GM21576 (cell line): Measurements from ENCODE around the gene SPACA6.
"Not testable (repeated sequence)": the region's sequence is repeated elsewhere in the genome, so short reads cannot be mapped to it uniquely, and the experiment has no call there.

Experiments used
- ATAC-seq: cut with Tn5 transposase; IDR thresholded peaks from one replicate; pipeline ENCODE4 v1.9.1; 2021; ENCODE audit warnings: mild to moderate bottlenecking, moderate library complexity; ENCODE audit not compliant: unreplicated experiment

SPACA6 gene, protein sequence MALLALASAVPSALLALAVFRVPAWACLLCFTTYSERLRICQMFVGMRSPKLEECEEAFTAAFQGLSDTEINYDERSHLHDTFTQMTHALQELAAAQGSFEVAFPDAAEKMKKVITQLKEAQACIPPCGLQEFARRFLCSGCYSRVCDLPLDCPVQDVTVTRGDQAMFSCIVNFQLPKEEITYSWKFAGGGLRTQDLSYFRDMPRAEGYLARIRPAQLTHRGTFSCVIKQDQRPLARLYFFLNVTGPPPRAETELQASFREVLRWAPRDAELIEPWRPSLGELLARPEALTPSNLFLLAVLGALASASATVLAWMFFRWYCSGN

DNA sequence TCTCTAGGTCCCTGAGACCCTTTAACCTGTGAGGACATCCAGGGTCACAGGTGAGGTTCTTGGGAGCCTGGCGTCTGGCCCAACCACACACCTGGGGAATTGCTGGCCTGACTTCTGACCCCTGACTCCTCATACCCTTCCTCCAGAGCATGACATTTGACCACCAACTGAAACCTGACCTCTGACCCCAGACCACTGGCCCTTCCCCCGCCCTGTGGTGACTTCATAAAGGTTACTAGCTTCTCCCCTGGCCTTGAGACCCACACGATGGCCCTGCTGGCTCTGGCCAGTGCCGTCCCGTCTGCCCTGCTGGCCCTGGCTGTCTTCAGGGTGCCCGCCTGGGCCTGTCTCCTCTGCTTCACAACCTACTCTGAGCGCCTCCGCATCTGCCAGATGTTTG is at the start of gene SPACA6:
TSS of gene SPACA6 (plus strand) at position 71 of the 400 bp plus-strand sequence. CDS start at position 268, 197 bp downstream.
- no peak for ATAC-seq

DNA sequence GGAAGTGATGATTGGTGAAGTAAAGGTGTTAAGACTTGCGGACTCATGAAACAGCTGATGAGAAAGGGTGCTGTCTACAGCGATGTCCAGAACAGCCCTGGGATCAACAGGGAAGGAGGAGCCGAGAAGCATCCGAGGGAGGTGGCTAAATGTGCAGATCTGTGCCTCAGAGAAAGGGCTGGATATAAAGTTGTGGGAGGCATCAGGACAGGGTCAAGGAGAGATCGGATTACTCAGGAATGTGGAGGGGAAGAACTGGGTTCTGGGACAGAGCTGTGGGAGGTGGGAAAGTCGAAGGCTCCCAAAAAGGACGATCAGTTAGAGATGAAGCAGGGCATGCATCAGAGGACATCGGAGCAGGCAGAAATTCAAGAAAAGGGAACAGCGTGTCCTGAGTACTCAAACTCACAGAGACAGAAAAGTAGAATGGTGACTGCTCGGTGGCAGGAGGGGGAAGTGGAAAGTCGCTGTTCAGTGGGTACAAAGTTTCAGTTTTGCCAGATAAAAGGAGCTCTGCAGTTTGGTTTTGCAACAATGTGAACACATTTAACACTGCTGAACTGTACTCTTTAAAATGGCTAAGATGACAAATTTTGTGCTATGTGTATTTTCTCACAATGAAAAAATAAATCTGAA is 48.4 kb upstream of the SPACA6 start:
- ATAC-seq, result no peak

DNA sequence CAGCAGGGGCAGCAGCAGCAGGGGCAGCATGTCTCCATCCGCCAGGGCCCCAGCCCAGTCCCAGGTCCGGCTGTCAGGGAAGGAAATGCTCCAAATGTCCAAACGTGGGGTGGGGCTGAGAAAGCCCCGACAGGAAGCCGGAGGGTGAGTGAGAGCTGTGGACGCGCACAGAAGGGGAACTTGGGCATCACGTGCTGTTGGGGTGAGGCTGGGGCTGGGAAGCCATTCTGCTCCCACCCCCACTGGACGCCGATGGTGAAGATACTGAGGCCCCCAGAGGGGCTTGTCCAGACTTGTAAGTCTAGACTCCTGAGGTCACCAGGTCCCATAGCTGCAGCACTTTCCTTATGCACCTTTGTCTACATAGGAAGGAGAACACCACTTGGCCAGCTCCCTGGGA is 46.4 kb upstream of the SPACA6 start, which contains the start of gene SIGLEC14:
TSS of gene SIGLEC14 (minus strand) at position 96 of the 400 bp plus-strand sequence. CDS start at position 30, 66 bp downstream.
- not testable (repeated sequence) for ATAC-seq

DNA sequence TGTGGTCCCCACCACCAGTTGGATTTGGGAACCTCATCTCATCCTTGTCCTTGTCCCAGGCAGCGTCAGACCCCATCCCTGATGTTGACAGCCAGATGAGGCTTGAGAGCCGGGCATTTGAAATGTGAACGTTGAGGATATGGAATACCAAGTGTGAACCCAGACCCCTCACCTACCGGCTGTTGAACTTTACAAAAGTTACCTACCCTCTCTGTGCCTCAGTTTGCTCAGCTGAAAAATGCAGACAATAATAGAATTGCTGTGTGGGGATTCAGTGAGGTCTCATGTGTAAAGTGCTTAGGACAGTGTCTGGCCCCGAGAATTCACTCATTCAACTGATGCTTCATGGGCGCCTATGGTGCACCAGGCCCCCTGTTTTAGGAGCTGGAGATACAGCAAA is 45.8 kb upstream of the SPACA6 start:
- no peak for ATAC-seq

DNA sequence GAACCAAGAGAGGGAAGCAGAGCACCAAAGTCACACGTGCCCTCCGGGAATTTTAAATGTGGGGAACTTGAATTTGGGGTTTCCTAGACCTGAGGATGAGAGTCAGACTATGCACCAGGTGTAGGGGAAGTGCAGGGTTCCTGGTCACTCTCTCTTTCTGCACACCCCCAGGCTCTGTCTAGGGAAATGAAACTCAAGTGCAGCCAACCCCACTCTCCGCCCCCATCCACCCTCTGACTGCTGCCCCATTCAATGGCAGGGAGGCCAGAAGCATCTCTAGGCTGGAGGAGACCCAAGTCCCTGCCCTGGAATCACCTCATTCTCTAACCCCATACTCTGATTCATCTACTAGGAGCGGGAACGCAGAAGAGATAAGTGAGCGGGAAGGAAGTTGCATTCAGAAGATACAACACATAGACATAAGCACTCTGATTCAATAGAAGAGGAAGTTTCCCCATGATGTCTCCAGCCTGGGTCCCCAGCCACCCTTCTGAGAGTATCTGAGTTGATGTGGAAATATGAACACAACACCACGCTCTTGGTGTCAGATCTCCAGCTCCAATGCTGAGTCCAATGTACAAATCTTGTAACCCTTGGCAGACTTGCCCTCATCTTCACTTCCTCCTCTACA is 41.8 kb upstream of the SPACA6 start:
- no peak for ATAC-seq

DNA sequence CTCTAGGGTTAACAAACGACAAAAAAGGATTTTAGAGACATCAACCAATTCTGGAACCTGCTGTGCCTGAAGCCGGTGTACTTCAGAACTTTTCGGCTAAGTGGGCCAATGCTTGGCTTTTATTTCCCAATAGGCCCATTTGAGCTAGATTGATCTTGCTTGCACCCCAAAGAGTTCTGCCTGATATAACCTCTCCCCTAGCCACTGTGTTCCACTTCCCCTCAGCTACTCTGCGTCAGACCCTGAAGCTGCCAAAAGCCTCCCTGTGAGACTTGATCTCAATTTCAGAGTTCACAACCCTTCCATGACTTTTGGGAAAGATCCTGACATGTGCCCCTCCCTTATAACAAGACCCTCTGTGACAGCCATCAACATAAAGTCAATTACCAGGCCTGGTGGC is 40.9 kb upstream of the SPACA6 start:
- no peak for ATAC-seq

DNA sequence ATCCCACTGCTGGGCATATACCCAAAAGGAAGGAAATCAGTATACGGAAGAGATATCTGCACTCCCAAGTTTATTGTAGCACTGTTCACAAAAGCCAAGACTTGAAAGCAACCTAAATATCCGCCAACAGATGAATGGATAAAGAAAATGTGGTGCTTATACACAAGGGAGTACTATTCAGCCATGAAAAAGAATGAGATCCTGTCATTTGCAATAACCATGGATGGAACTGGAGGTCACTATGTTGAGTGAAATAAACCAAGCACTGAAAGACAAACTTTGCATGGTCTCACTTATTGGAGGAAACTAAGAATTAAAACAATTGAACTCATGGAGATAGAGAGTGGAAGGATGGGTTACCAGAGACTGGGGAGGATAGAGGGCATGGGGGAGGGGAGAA is 40.0 kb upstream of the SPACA6 start:
- ATAC-seq, result no peak

DNA sequence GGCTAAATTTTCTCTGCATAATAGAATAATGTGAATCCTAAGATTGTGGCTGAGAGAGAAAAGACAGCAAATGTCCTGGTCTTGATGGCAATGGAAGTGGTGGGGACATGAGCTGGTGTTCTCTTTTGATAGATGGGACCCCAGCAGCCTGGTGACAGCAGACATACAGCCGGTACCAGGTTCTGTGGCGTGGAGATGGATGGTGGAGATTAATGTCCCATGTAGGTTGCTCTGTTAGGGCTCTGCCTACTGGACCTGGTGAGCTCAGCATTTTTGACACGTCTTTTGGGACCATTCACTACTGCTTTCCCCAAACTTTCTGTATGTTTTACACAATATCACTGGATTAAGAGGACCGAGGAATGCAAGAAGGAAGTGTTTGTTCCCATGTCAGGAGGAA is 38.3 kb upstream of the SPACA6 start:
- no peak for ATAC-seq

DNA sequence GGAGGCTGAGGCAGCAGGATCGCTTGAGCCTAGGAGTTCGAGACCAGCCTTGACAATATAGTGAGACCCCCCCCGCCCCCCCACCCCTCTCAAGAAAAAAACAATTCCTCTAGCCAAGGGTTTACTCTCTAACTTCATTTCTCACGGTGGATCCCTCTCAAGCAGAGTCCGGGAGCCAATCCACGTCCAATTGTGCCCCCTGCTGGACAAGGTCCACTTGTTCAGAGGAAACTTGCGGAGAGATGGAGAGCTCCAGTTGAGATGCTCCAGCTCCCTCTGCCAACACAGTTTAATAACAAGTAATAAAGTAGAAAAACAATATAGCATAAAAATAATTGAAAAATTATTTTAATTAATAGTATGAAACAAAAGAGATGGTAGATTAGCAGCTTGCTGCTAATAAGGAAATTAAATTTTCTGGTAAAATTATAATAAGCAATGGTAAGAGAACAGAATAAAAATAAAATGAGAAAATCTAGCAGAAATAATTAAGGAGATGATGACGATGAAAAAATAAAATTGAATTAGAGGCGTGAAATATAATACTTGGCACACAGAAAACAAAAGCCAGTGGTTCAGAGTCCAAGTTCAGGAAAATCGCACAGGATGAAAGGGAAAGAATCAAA is 32.0 kb upstream of the SPACA6 start:
- ATAC-seq, result no peak

DNA sequence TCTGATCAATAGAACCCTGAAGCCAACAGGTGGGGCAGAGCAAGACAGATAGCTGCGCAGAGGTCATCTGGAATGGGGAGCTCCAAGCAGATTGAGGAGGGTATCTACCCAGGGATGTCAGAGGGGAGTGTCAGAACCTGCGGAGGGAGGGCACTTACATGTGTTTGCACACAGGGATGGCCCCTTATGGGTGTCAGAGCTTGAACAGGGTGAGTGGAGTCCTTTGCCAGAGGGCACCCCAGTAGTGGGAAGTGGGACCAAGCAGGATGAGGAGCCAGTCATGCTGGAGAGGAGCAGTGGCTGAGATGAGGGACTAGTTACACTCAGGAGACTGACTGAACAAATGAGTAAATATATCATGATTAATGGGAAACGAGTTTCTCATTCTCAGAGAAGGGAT is 29.5 kb upstream of the SPACA6 start:
- no peak for ATAC-seq

DNA sequence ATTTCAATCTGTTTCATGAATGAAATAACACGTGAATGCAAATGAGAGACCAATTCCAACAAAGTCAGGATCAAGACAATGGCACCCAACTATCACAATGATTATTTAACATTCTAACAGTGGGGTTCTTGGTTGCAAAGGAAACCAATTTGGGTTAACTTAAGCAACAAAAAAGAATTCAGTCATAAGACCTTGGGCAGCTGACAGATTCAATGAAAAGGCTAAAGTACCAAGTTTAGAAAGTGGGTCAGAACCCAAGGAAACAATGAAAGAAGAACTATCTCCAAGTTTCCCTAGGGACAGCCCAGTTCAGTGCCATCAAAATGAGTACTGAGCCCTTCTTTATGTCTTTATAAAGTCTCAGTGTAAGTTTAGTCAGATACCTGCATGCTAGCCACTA is 29.0 kb upstream of the SPACA6 start:
- no peak for ATAC-seq

DNA sequence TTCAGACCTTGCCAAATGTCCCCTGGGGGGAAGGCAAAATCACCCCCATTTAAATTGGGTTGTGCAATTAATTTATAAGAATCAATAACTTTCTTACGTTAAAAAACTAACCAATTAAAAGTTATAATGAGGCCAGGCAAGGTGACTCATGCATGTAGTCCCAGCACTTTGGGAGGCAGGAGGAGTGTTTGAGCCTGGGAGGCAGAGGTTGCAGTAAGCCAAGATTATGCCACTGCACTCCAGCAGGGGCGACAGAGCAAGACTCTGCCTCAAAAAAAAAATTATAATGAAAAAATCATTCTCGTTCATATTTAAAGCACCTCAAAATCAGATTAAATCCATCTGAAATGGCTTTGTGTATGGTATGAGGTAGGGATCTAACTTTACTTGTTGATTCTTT is 28.1 kb upstream of the SPACA6 start:
- no peak for ATAC-seq

DNA sequence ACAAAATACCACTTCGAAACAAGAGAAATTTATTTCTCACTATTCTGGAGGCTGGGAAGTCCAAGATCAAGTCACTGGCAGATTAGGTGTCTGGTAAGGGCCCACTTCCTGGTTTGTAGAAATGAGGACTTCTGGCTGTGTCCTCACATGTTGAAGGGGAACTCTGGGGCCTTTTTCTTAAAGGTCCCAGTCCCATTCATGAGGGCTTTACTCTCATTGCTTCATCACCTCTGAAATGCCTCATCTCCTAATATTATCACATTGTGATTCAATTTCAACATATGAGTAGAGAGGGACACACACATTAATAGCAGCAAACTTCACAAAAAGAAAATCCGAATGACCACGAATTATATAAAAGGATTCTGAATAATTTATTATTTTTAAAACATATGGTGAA is 24.9 kb upstream of the SPACA6 start:
- ATAC-seq, result no peak

DNA sequence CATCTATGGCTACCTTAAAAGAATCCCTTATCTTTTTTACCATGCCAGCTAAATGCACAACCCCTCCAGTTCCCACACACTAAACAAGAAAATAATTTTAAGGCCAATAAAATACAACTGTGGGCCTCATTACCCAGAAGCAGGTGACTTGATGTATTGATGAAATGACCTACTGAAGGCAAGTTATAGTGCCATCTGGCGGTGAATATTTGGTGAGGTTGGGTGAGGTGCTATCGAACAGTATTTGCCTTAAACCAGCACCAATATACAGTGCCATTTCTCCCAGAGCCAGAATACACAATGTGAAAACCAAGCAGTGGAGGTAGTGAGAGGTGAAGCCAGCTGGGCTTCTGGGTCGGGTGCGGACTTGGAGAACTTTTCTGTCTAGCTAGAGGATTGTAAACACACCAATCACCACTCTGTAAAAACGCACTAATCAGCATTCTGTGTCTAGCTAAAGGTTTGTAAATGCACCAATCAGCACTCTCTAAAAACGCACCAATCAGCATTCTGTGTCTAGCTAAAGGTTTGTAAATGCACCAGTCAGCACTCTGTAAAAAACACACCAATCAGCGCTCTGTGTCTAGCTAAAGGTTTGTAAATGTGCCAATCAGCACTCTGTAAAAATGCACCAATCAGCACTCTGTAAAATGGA is 17.1 kb upstream of the SPACA6 start:
- ATAC-seq, result not testable (repeated sequence)

DNA sequence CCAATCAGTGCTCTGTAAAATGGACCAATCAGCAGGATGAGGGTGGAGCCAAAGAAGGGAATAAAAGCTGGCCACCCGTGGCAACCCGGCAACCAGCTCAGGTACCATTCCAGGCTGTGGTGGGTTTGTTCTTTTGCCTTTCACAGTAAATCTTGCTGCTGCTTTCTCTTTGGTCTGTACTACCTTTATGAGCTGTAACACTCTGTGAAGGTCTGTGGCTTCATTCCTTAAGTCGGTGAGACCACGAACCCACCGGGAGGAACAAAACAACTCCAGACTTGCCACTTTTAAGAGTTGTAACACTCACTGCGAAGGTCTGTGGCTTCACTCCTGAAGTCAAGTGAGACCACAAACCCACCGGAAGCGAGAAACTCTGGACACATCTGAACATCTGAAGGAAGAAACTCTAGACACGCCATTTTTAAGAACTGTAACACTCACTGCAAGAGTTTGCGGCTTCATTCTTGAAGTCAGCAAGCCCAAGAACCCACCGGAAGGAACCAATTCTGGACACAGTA is 16.5 kb upstream of the SPACA6 start:
- ATAC-seq, result no peak

DNA sequence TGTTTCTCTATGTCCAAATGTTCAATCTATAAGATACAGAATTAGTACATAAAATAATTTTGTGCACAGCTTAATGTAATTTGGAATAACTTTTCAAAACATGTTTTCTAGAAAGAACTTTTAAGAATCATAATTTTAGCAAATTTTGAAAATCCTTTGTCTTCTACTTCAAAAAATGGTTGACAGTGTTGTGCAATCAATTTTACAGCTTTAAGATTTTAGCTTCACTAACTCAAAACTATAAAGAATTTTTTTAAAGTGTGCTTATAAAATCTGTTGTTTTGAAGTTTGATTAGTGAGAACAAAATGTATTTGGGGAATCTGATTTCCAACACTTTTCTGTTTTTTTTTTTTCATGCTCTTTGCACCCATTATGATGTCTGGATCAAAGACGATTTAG is 12.7 kb upstream of the SPACA6 start:
- no peak for ATAC-seq

DNA sequence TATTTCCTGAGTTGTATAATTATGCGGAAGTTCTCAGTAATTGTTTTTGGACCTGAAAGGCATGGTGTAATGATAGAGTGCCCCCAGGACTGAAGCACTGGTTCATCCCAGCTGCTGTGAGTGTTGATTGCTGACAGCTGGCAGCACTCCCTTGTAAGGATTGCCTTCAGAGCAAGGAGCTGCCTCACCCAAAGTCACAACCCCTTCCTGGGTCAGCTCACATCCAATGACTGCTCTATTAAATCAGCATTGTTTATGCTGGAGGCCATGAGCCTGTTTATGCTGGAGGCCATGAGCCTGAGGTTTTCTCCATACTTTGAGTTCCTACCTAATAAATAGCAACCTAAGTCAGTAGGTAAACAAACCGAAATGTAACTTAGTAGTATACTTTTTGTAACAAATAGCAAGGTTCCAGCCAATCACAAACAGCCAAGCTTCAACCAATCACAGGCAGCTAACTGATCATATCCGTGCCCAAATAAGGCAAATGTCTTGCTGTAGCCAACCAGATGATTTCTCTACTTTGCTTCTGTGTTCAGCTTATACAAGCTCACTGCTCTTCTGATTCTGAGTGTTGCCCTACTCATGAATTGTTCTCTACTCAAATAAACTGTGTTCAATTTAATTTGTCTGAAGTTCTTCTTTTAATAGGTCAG is 11.7 kb upstream of the SPACA6 start:
- ATAC-seq, result no peak

DNA sequence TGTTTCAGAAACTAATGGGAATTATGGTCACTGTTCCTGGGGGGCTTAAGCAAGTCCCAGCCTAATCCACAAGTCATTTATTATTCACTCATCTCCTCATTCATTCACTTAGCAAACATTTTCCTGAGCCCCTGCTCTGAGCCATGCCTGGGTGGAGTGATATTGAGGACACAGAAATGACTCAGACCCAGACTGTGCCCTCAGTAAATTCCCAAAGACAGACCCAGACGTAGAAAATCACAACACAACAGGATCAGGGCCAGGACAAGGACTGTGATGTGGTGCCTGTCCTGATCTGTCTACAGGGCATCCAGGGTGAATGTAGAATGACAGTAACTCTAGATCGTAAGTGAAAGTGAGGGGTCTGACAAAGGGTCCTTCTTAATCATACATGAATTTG is 7.0 kb upstream of the SPACA6 start:
- ATAC-seq, result no peak

DNA sequence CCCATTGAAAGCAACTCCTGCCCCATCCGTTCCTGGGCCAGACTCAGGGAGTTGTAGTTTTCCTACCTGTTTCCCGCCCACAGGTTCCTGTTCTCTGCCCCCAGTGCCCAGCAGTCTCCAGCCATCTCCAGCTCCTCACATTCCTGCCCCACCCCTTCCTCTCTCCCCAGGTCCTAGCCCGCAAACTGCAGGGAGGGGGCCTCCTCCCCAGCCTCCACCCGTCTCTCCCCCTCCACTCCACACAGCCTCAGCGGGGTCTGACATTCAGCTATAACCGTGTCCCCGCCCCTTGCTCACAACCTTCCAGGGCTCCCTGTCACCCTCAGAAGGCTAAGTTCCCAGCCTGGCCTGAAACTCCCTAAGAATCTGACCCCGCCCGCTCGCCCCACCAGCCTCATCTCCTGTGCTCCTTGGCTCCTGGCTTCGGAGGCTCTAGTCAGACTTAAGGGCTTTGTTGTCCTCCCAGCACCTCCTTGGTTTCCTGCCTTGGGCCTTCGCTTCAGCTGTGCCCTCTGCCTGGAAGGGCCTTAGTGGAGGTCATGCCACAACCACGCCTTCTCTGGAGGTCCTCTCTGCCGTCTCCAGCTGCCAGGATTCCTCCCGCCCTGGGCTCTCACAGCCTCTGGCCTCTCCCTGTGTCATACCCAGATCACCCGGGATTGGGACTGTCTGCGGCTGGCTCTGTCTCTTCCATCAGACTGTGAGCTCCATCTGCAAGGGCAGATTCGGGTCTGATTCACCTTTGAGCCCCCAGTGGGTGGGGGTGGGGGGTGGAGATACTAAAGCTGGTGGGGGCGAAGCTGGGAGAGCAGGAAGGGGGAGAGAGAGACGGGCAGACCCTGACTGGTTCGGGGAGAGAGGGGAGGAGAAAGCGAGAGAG is 5.1 kb upstream of the SPACA6 start:
- no peak for ATAC-seq
